K562 (cell line): ENCODE data around the gene DNAJC18.

Source experiments
- NFRKB ChIP-seq: fragments of 450-650 bp; IDR thresholded peaks from 2 replicates; pipeline ENCODE4 v1.6.1; 2016; ENCODE audit warnings: low read depth
- POLR2A ChIP-seq: fragments of 450-650 bp; conservative IDR thresholded peaks from 2 replicates; pipeline ENCODE4 v1.6.1; 2016
- ZC3H8 ChIP-seq: fragments of 450-650 bp; IDR thresholded peaks from 2 replicates; pipeline ENCODE4 v1.6.1; 2017
- TF ChIP-seq, protein P1 (sequence below): sonication (generic); formaldehyde crosslinking; IDR thresholded peaks from 2 replicates; pipeline ENCODE4 v1.8.1; 2023; ENCODE audit warnings: mild to moderate bottlenecking, missing genetic modification reagents

DNA sequence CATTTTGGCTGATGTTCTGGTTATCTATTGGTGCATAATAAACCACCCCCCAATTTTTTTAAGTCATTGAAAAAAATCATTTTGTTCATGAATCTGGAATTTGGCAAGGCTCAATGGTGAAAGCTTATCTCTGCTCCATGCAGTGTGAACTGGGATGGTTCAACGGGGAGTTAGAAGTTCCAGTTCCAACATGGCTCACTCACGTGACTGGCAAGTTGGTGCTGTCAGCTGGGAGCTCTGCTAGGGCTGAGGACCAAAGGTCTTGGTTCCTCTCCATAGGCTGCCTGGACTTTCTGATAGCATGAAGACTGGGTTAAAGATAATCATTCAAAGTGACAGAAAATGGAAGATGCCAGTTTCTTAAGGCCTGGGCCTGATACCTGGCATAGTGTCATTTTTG is 32.4 kb downstream of the DNAJC18 start:
- TF ChIP-seq, protein P1, sequence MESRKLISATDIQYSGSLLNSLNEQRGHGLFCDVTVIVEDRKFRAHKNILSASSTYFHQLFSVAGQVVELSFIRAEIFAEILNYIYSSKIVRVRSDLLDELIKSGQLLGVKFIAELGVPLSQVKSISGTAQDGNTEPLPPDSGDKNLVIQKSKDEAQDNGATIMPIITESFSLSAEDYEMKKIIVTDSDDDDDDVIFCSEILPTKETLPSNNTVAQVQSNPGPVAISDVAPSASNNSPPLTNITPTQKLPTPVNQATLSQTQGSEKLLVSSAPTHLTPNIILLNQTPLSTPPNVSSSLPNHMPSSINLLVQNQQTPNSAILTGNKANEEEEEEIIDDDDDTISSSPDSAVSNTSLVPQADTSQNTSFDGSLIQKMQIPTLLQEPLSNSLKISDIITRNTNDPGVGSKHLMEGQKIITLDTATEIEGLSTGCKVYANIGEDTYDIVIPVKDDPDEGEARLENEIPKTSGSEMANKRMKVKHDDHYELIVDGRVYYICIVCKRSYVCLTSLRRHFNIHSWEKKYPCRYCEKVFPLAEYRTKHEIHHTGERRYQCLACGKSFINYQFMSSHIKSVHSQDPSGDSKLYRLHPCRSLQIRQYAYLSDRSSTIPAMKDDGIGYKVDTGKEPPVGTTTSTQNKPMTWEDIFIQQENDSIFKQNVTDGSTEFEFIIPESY (CRISPR knock-in tag), result no peak
- TF ChIP-seq ZC3H8 (no peak), NFRKB (no peak), POLR2A (no peak)
